GM18526 (cell line): ENCODE measurements around the gene TNPO1.

Experiments used
- POLR2A ChIP-seq: IDR thresholded peaks from 3 replicates; pipeline ENCODE4 v1.6.1; 2011; ENCODE audit not compliant: insufficient read length; ENCODE audit errors: extremely low read depth

TNPO1 gene

GRCh38 chr5:72816284-72817075, at the start of gene TNPO1:
Gene TNPO1, plus strand, starts transcription at chr5:72816661. Its CDS starts 77 bp downstream, at chr5:72816738.
- TF ChIP-seq POLR2A: peak; percentile 88

- TF ChIP-seq POLR2A: no peak
These were observed 49.0 kb upstream of the TNPO1 start for GRCh38 chr5:72767289-72768010.

GRCh38 chr5:72770266-72770665, 46.2 kb upstream of the TNPO1 start:
- TF ChIP-seq POLR2A: no peak

- TF ChIP-seq POLR2A: no peak
These were observed 39.8 kb upstream of the TNPO1 start for GRCh38 chr5:72776684-72777083.

GRCh38 chr5:72779520-72779919, 36.9 kb upstream of the TNPO1 start:
- no peak for TF ChIP-seq POLR2A

GRCh38 chr5:72783354-72783753, 33.1 kb upstream of the TNPO1 start:
- no peak for TF ChIP-seq POLR2A

- TF ChIP-seq POLR2A: no peak
These were observed 32.3 kb upstream of the TNPO1 start for GRCh38 chr5:72784129-72784528.

GRCh38 chr5:72785801-72786200, 30.7 kb upstream of the TNPO1 start:
- TF ChIP-seq POLR2A: no peak

GRCh38 chr5:72786676-72787075, 29.8 kb upstream of the TNPO1 start:
- TF ChIP-seq POLR2A: no peak

GRCh38 chr5:72788866-72789505, 27.5 kb upstream of the TNPO1 start:
- TF ChIP-seq POLR2A: no peak

- TF ChIP-seq POLR2A: no peak
These were observed 26.3 kb upstream of the TNPO1 start for GRCh38 chr5:72790186-72790585.

GRCh38 chr5:72796001-72796400, 20.5 kb upstream of the TNPO1 start:
- no peak for TF ChIP-seq POLR2A

- no peak for TF ChIP-seq POLR2A
These were observed 16.7 kb upstream of the TNPO1 start for GRCh38 chr5:72799721-72800120.

- no peak for TF ChIP-seq POLR2A
These were observed 4.6 kb upstream of the TNPO1 start for GRCh38 chr5:72811849-72812248.

GRCh38 chr5:72812488-72812887, 4.0 kb upstream of the TNPO1 start:
- TF ChIP-seq POLR2A: no peak

- TF ChIP-seq POLR2A: no peak
These were observed 2.4 kb upstream of the TNPO1 start for GRCh38 chr5:72814104-72814503.
